Measurements from ENCODE around the gene MT2A.
"Not testable (repeated sequence)": the region's sequence is repeated elsewhere in the genome, so short reads cannot be mapped to it uniquely, and the experiment has no call there.

The MT2A gene

DNA sequence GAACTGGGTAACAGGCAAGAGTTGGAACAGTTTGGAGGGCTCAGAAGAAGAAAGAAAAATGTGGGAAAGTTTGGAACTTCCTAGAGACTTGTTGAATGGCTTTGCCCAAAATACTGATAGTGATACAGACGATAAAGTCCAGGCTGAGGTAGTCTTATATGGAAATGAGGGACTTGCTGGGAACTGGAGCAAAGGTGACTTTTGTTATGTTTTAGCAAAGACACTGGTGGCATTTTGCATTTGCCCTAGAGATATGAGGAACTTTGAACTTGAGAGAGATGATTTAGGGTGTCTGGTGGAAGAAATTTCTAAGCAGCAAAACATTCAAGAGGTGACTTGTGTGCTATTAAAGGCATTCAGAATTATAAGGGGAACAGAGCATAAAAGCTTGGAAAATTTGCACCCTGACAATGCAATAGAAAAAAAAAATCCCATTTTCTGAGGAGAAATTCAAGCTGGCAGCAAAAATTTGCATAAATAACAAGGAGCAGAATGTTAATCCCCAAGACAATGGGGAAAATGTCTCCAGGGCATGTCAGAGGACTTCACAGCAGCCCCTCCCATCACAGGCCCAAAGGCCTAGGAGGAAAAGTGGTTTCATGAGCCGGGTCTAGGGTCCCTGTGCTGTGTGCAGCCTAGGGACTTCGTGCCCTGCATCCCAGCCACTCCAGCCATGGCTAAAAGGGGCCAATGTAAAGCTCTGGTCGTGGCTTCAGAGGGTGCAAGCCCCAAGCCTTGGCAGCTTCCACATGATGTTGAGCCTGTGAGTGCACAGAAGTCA lies 13.5 kb downstream of the MT2A start:
- not testable (repeated sequence) for DNase-seq

DNA sequence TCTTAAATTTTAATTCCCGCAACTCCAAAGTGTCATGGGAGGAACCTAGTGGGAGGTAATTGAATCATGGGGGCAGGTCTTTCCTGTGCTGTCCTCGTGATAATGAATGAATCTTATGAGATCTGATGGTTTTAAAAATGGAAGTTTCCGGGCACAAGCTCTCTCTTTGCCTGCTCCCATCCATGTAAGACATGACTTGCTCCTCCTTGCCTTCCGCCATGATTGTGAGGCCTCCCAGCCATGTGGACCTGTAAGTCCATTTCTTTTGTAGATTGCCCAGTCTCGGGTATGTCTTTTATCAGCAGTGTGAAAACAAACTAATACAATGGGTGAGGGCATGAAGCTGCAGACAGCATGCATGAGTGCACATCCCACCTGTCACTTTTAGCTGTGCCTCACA lies 14.8 kb downstream of the MT2A start:
- not testable (repeated sequence) for DNase-seq

DNA sequence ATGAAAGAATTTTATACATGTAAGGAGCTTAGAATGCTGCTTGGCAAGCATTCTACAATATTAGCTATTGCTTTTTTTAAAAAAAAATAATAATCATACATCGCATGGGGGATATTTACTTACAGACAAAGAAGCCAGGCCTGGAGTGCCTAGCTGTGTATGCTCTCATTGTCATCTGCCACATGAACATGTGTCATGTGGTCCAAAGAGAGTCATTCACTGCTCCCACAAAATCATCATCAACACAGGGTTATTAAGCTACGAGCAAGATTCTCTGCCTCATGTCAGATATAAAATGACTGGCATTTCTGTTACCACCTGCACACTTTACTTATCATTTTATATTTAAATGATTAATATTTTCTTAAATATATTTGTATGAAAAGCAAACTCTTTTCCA lies 15.3 kb downstream of the MT2A start:
- no peak for DNase-seq

DNA sequence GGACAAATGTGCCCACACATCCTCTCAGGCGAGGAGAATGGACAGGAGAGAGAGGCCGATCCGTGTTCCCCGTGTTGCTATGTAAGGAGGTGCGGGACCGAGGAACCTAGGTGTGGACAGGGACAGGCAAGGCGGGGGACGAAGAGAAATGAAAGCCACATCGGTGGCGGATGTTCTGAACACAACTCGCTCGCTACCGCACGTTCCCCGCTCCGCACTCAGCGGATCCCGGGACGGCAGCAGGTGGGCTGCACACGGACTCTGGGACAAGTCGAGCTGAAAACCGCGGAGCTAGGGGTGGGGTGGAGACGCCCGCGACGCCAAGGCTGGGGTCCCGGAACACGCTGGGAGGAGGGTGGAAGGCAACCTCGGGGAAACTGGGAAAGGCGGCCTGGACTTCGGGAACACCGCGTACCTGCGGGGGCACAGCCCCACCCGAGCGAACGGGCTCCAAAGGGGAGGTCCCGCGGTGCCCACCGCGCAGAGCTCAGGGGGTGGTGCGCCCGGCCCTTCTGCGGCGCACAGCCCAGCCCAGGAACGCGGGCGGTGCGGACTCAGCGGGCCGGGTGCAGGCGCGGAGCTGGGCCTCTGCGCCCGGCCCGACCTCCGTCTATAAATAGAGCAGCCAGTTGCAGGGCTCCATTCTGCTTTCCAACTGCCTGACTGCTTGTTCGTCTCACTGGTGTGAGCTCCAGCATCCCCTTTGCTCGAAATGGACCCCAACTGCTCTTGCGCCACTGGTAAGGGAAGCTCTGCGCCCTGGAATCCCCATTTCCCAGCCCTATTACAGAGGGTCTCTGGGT lies 17.0 kb downstream of the MT2A start, which contains the start of gene MT1E:
Gene MT1E (plus strand): TSS at position 642 of the 803 bp plus-strand sequence. CDS start 71 bp downstream, at position 713.
- DNase-seq: peak; percentile 78

DNA sequence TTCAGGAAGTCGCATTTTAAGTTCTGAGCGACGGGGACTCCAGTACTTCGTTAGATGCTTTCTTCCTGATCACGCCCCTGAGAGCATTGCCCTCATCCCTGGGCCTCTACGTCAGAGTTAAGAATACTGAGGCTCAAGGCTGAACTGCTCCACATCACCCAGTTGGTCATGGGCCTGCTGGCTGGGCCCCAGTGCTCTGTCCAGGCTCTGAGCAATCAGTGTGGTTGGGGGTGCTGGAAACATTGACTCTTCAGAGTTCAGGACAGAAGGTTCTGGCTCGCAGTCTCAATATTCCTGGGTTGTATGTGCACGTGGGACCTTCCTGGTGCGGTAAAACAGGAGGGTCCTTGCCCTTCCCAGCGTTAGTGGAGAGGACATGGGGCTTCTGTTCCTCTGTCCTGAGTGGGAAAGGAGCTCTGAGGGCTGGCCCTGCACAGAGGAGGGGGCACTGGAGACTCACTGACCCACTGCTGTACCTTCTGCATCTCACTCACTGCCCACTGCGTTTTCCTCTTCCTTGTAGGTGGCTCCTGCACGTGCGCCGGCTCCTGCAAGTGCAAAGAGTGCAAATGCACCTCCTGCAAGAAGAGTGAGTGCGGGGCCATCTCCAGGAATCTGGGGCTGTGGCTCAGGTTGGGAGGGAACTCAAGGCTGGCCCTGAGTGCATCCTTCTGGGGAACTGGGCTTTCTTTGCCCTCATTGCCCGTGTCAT lies 17.7 kb downstream of the MT2A start:
- no peak for DNase-seq

DNA sequence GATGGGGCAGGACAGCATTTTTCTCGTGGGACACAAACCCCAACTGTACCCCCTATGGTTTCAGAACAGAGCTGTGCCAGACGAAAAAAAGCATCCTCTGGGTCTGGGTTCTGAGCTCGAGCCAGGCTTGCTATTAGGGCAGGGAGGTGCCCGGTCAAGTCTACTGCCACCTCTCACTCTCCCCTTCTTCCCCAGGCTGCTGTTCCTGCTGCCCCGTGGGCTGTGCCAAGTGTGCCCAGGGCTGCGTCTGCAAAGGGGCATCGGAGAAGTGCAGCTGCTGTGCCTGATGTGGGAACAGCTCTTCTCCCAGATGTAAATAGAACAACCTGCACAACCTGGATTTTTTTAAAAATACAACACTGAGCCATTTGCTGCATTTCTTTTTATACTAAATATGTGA lies 18.3 kb downstream of the MT2A start:
- no peak for DNase-seq

DNA sequence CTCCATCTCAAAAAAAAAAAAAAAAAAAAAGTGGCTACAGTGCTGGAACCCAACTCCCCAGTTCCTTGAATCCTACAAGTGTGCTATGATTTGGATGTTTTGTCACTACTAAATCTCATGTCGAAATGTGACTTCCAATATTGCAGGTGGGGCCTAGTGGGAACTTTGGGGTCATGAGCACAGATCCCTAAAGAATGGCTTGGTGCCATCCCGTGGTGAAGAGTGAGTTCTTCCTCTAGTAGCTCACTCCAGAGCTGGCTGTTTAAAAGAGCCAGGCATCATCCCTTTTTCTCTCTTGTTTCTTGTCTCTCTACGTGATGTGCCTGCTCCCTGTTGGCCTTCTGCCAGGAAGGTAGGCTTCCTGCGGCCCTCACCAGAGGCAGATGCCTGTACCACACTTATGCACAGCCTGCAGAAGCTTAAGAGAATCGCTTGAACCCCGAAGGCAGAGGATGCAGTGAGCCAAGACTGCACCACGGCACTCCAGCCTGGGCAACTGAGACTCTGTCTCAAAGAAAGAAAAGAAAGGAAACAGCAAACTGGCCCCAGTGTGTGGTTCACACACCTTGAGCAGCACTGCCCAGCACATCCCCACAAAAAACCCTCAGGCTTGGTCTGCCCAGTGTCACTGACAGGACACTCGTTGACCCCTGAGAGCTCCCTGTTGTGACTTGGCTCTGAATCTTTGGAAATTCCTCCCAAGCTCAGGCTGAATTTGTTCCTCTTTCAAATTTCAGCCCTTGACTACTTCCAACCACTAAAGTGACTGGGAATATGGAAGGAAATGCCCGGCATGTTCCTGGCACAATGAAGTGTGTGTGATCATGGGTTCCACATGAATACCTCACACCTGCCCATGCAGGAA lies 20.3 kb downstream of the MT2A start:
- no peak for DNase-seq

DNA sequence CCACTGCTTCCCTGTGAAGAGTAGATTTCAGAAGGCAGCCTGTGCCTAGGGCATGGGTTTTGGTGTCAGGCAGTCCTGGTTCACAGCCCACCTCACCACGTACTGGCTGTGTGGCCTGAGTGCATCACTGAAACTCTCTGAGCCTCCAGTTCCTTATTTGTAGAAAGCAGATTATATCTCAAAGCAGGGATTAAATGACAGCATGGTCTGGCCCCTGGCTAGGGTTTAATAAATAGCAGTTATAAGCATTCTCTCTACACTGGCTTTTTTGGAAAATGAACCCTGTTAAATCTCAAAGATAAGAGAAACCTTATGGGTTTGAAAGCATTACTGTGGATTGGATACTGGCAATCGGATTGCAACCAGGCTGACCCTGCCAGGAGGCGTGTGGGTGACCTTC lies 21.1 kb downstream of the MT2A start:
- no peak for DNase-seq

DNA sequence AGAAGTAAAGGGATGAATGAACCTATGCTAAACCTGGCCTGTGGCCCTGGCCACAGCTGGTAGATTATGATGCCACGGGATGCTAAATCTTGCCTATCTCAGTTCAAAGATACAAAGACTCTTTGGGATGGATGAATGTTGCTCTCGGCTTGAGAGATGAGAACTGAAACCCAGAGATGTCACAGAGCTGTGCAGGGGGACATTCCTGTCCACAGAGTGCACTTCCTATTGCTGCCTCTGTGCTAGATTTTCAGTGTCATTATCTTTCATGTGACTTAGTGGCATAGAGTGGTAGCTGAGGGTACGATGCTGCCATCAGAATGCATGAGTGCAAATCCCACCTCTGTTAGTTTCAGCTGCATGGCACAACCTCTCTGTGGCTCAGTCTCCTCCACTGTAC lies 21.8 kb downstream of the MT2A start:
- no peak for DNase-seq

DNA sequence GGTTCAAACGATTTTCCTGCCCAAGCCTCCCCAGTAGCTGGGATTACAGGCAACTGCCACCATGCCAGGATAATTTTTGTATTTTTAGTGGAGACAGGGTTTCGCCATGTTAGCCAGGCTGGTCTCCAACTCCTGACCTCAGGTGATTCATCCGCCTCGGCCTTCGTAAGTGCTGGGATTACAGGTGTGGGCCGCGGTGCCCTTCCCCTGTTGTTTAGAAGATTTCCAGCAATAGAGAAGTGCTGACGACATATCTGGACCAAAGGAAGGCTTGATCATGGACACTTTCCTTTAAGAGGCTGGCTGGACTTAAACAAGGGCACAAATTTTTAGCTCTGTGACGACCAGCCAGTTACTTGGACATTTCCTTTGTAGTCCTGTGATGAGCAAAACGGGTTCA lies 22.8 kb downstream of the MT2A start:
- no peak for DNase-seq

DNA sequence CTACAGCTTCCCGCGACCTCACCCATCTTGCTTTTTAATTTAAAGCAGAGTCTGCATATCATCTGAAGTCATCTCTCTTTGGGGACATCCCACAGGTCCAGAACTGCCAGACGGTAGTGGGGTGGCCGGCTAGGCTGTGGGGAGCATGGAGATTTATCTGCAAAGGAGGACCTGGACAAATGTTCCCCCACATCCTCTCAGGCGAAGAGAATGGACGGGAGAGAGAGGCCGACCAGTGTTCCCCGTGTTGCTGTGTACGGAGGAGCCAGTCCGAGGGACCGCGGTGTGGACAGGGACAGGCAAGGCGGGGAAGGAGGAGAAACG lies 23.4 kb downstream of the MT2A start:
- DNase-seq: no peak

DNA sequence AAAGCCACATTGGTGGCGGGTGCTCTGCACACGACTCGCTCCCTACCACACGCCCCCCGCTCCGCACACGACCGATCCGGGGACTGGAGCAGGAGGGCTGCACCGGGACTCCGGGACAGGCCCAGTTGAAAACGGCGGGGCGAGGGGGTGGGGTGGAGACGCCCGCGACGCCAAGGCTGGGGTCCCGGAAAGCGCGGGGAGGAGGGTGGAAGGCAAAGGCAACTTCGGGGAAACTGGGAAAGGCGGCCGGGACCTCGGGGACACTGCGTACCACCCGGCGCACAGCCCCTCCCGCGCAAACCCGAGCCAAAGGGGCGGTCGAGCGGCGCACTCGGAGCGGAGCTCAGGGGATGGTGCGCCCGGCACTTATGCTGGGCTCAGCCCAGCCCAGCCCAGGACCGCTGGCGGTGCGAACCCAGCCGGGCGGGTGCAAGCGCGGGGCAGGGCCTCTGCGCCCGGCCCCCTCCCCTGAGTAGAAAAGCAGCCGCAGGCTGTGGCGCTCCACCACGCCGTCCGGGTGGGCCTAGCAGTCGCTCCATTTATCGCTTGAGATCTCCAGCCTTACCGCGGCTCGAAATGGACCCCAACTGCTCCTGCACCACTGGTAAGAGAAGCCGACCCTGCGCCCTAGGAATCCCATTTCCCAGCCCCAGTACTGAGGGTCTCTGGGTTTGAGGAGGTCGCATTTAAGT lies 23.9 kb downstream of the MT2A start, which contains the start of gene MT1M:
Gene MT1M (plus strand): TSS at position 504 of the 692 bp plus-strand sequence. CDS start 73 bp downstream, at position 577.
- DNase-seq: no peak

DNA sequence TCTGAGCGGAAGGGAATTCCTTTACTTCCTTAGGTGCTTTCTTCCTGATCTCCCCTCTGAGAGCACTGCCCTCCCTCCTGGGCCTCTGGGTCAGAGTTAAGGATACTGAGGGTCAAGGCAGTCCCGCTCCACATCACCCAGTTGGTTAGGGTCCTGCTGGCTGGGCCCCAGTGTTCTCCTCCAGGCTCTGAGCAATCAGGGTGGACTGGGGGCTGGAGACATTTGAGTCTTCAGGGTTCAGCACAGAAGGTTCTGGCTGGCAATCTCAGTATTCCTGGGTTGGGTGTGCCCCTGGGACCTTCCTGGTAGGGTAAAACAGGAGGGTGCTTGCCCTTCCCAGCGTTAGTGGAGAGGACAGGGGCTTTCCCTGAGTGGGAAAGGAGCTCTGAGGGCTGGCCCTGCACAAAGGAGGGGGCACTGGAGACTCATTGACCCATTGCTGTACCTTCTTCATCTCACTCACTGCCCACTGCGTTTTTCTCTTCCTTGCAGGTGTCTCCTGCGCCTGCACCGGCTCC lies 24.5 kb downstream of the MT2A start:
- no peak for DNase-seq

DNA sequence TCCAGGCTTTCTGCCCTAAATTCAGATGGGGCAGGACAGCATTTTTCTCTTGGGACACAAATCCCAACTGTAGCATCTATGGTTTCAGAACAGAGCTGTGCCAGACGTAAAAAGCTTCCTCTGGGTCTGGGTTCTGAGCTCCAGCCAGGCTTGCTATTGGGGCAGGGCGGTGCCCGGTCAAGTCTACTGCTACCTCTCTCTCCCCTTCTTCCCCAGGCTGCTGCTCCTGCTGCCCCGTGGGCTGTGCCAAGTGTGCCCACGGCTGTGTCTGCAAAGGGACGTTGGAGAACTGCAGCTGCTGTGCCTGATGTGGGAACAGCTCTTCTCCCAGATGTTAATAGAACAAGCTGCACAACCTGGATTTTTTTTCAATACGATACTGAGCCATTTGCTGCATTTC lies 25.2 kb downstream of the MT2A start:
- DNase-seq: no peak

DNA sequence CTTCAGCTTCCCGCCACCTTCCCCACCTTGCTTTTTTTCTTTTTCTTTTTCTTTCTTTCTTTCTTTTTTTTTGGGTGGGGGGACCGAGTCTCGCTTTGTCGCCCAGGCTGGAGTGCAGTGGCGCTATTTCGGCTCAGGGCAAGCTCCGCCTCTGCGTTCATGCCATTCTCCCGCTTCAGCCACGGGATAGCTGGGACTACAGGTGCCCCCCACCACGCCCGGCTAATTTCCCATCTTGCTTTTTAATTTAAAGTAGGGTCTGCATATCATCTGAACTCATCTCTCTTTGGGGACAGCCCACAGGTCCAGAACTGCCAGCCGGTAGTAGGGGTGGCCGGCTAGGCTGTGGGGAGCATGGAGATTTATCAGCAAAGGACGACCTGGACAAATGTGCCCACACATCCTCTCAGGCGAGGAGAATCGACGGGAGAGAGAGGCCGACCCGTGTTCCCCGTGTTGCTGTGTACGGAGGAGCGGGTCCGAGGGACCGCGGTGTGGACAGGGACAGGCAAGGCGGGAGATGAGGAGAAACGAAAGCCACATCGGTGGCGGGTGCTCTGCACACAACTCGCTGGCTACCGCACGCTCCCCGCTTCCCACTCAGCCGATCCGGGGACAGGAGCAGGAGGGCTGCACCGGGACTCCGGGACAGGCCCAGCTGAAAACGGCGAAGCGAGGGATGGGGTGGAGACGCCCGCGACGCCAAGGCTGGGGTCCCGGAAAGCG lies 26.5 kb downstream of the MT2A start:
- DNase-seq: no peak

DNA sequence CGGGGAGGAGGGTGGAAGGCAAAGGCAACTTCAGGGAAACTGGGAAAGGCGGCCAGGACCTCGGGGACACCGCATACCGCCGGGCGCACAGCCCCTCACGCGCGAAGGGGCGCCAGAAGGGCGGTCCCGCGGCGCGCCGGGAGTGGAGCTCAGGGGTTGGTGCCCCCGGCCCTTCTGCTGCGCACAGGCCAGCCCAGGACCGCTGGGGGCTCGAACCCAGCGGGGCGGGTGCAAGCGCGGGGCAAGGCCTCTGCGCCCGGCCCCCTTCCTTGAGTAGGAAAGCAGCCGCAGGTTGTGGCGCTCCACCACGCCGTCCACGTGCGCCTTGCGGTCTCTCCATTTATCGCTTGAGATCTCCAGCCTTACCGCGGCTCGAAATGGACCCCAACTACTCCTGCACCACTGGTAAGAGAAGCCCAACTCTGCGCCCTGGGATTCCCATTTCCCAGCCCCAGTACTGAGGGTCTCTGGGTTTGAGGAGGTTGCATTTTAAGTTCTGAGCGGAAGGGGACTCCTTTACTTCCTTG lies 27.1 kb downstream of the MT2A start:
- no peak for DNase-seq

DNA sequence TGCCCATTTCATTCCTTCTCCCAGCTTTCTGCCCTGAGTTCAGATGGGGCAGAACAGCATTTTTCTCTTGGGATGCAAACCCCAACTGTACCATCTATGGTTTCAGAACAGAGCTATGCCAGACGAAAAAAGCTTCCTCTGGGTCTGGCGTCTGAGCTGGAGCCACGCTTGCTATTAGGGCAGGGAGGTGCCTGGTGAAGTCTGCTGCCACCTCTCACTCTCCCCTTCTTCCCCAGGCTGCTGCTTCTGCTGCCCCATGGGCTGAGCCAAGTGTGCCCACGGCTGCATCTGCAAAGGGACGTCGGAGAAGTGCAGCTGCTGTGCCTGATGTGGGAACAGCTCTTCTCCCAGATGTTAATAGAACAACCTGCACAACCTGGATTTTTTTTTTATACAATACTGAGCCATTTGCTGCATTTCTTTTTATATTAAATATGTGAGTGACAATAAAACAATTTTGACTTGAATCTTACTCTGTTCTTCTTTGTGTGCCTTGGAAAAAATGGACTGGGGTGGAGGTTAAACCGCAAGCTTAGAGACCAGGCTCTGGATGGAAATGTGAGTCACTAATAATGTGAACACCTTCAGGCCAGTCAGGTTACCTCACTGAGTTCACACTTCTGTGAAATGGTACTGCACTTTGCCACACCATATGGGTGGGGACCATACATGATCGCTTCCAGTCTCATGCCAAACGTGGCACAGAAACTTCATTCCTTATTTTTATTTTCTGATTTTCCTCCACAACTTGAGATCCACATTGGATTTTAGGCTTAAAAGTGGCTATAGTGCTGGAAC lies 28.4 kb downstream of the MT2A start:
- DNase-seq: no peak

DNA sequence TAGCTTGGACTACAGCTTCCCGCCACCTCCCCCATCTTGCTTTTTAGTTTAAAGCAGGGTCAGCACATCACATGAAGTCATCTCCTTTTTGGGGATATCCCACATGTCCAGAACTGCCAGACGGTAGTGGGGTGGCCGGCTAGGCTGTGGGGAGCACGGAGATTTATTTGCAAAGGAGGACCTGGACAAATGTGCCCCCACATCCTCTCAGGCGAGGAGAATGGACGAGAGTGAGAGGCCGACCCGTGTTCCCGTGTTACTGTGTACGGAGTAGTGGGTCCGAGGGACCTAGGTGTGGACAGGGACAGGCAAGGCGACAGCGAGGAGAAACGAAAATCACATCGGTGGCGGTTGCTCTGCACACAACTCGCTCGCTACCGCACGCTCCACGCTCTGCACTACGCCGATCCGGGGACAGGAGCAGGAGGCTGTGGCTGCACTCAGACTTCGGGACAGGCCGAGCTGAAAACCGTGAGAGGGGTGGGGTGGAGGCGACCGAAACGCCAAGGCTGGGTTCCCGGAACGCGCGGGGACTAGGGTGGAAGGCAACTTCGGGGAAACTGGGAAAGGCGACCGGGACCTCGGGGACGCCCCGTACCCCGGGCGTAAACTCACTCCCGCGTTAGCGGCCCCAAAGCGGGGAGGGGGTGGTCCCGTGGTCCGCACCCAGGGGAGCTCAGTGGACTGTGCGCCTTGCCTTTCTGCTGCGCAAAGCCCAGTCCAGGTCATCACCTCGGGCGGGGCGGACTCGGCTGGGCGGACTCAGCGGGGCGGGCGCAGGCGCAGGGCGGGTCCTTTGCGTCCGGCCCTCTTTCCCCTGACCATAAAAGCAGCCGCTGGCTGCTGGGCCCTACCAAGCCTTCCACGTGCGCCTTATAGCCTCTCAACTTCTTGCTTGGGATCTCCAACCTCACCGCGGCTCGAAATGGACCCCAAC lies 29.7 kb downstream of the MT2A start, which contains the start of gene MT1A:
Gene MT1A (plus strand): TSS at position 853 of the 937 bp plus-strand sequence. CDS start 73 bp downstream, at position 926.
- DNase-seq: no peak

DNA sequence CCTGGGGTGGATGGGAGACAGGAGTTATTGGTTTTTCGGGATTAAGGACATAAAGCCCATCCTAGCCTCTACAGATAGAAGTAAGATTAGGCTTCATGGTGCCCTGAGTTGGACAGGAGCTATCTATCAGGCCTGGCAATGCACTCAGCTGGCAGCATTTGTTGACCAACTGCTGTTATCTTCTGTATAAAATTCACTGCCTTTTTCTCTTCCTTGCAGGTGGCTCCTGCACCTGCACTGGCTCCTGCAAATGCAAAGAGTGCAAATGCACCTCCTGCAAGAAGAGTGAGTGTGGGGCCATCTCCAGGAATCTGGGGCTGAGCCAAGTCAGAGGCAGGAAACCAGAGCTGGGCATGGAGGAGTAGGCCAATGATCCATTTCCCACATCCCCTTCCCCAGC lies 30.7 kb downstream of the MT2A start:
- DNase-seq: no peak

Measured in stimulated activated CD4-positive, alpha-beta T cell treated with anti-CD3 and anti-CD28 coated beads, Interleukin-1b, Interleukin-23, amount 100 ng/mL, for 48 hours (primary cell).